ENCODE data around the gene PTPN3. TPM values are rescaled to one million over a fixed set of nuclear protein-coding genes. Genes with fewer than 3 reads are reported as not detected.

Gene PTPN3
- total RNA-seq, 1 donor from 2014 or later: 1.1 TPM

GRCh38 chr9:109329638-109330258, 168.4 kb downstream of the PTPN3 start:
- Mint-ChIP-seq H3K4me1 (peaks cover 5% of the 10 kb centered on the region), H3K27ac (ENCODE audit: unreplicated experiment) (no peak overlapping the region), H3K36me3 (ENCODE audit: low read depth) (no peaks in the 10 kb centered on the region), H3K4me3 (no peak overlapping the region), H3K9me3 (no peaks in the 10 kb centered on the region), H3K27me3 (ENCODE audit: low read depth) (peaks cover 6% of the 10 kb centered on the region)
- no peak for DNase-seq (ENCODE audit: low read depth, low spot score)
- TF ChIP-seq, protein P1, sequence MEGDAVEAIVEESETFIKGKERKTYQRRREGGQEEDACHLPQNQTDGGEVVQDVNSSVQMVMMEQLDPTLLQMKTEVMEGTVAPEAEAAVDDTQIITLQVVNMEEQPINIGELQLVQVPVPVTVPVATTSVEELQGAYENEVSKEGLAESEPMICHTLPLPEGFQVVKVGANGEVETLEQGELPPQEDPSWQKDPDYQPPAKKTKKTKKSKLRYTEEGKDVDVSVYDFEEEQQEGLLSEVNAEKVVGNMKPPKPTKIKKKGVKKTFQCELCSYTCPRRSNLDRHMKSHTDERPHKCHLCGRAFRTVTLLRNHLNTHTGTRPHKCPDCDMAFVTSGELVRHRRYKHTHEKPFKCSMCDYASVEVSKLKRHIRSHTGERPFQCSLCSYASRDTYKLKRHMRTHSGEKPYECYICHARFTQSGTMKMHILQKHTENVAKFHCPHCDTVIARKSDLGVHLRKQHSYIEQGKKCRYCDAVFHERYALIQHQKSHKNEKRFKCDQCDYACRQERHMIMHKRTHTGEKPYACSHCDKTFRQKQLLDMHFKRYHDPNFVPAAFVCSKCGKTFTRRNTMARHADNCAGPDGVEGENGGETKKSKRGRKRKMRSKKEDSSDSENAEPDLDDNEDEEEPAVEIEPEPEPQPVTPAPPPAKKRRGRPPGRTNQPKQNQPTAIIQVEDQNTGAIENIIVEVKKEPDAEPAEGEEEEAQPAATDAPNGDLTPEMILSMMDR (conservative IDR thresholded peaks at IDR 0.05): no peak

GRCh38 chr9:109328978-109329637, 169.0 kb downstream of the PTPN3 start:
- H3K36me3 Mint-ChIP-seq (ENCODE audit: low read depth): no peaks in the 10 kb centered on the region
- no peak overlapping the region for H3K4me3 Mint-ChIP-seq
- DNase-seq (ENCODE audit: low read depth, low spot score): no peak
- H3K9me3 Mint-ChIP-seq: no peaks in the 10 kb centered on the region
- H3K27ac Mint-ChIP-seq (ENCODE audit: unreplicated experiment): no peak overlapping the region
- TF ChIP-seq, protein P1 (conservative IDR thresholded peaks at IDR 0.05): no peak
- H3K4me1 Mint-ChIP-seq: peaks cover 5% of the 10 kb centered on the region
- H3K27me3 Mint-ChIP-seq (ENCODE audit: low read depth): peaks cover 8% of the 10 kb centered on the region

Small RNAs within 50 kb of the gene (microRNA-seq; reads per million reads assigned to microRNA genes)
- gene MIR3927: not detected

Other genes with a start within 250 kb of the PTPN3 start
- 1.2 and 1.4 TPM in 2 replicates for gene EPB41L4B, start 177.2 kb downstream of the PTPN3 start, total RNA-seq

All from neural crest cell (in vitro differentiated cells).